Measurements from ENCODE around the gene KDM3A. TPM values are rescaled to one million over a fixed set of nuclear protein-coding genes. Genes with fewer than 3 reads are reported as not detected.

KDM3A gene
- total RNA-seq, 1 experiment from 2014 or later, result 34.2 TPM

DNA sequence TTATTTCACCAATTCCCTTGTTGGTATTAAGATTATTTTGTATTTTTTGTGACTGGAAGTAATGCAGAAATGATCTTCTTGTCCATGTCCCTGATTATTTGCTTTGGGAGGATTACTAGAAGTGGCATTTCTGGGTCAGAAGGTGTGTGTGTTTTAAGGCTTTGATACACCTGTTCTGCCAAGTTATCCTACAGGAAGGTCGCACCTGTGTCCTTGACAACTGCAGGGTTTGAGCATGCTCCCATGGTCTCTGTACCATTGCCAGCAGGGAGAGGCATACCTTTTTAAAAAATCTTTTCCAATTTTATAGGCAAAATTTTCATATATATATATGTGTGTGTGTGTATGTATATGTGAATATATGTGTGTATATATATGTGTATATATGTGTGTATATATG lies 29.7 kb downstream of the KDM3A start:
- H3K36me3 Mint-ChIP-seq, result peaks cover 71% of the 10 kb centered on the region
- ChIA-PET CTCF (no interaction called here), POLR2A (no interaction called here)
- no peaks in the 10 kb centered on the region for H3K9me3 Mint-ChIP-seq
- ATAC-seq (no peak), DNase-seq (ENCODE audit: low spot score) (no peak)
- H3K27ac Mint-ChIP-seq, result no peak overlapping the region
- TF ChIP-seq EMX1 (CRISPR knock-in tag; IDR thresholded peaks at IDR 0.05) (no peak), IRF2 (CRISPR knock-in tag; IDR thresholded peaks at IDR 0.05; ENCODE audit: borderline replicate concordance, low read depth) (no peak), OVOL2 (CRISPR knock-in tag; IDR thresholded peaks at IDR 0.05; ENCODE audit: borderline replicate concordance) (no peak), MXD4 (CRISPR knock-in tag; IDR thresholded peaks at IDR 0.05; ENCODE audit: borderline replicate concordance) (no peak), ZNF263 (CRISPR knock-in tag; IDR thresholded peaks at IDR 0.05; ENCODE audit: low read depth) (no peak), RORB (CRISPR knock-in tag; IDR thresholded peaks at IDR 0.05) (no peak), NR3C1 (CRISPR knock-in tag; conservative IDR thresholded peaks at IDR 0.05; ENCODE audit: low read depth) (no peak), MYBL2 (CRISPR knock-in tag; IDR thresholded peaks at IDR 0.05) (no peak), JAZF1 (CRISPR knock-in tag; IDR thresholded peaks at IDR 0.05) (no peak), HMGA2 (CRISPR knock-in tag; IDR thresholded peaks at IDR 0.05) (no peak)
- TF ChIP-seq, protein P1, sequence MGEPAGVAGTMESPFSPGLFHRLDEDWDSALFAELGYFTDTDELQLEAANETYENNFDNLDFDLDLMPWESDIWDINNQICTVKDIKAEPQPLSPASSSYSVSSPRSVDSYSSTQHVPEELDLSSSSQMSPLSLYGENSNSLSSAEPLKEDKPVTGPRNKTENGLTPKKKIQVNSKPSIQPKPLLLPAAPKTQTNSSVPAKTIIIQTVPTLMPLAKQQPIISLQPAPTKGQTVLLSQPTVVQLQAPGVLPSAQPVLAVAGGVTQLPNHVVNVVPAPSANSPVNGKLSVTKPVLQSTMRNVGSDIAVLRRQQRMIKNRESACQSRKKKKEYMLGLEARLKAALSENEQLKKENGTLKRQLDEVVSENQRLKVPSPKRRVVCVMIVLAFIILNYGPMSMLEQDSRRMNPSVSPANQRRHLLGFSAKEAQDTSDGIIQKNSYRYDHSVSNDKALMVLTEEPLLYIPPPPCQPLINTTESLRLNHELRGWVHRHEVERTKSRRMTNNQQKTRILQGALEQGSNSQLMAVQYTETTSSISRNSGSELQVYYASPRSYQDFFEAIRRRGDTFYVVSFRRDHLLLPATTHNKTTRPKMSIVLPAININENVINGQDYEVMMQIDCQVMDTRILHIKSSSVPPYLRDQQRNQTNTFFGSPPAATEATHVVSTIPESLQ (CRISPR knock-in tag; IDR thresholded peaks at IDR 0.05), result no peak
- TF ChIP-seq, protein P2, sequence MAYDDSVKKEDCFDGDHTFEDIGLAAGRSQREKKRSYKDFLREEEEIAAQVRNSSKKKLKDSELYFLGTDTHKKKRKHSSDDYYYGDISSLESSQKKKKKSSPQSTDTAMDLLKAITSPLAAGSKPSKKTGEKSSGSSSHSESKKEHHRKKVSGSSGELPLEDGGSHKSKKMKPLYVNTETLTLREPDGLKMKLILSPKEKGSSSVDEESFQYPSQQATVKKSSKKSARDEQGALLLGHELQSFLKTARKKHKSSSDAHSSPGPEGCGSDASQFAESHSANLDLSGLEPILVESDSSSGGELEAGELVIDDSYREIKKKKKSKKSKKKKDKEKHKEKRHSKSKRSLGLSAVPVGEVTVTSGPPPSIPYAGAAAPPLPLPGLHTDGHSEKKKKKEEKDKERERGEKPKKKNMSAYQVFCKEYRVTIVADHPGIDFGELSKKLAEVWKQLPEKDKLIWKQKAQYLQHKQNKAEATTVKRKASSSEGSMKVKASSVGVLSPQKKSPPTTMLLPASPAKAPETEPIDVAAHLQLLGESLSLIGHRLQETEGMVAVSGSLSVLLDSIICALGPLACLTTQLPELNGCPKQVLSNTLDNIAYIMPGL (CRISPR knock-in tag; IDR thresholded peaks at IDR 0.05), result no peak
- TF ChIP-seq, protein P3, sequence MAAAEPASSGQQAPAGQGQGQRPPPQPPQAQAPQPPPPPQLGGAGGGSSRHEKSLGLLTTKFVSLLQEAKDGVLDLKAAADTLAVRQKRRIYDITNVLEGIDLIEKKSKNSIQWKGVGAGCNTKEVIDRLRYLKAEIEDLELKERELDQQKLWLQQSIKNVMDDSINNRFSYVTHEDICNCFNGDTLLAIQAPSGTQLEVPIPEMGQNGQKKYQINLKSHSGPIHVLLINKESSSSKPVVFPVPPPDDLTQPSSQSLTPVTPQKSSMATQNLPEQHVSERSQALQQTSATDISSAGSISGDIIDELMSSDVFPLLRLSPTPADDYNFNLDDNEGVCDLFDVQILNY (CRISPR knock-in tag; IDR thresholded peaks at IDR 0.05), result no peak
- TF ChIP-seq, protein P4, sequence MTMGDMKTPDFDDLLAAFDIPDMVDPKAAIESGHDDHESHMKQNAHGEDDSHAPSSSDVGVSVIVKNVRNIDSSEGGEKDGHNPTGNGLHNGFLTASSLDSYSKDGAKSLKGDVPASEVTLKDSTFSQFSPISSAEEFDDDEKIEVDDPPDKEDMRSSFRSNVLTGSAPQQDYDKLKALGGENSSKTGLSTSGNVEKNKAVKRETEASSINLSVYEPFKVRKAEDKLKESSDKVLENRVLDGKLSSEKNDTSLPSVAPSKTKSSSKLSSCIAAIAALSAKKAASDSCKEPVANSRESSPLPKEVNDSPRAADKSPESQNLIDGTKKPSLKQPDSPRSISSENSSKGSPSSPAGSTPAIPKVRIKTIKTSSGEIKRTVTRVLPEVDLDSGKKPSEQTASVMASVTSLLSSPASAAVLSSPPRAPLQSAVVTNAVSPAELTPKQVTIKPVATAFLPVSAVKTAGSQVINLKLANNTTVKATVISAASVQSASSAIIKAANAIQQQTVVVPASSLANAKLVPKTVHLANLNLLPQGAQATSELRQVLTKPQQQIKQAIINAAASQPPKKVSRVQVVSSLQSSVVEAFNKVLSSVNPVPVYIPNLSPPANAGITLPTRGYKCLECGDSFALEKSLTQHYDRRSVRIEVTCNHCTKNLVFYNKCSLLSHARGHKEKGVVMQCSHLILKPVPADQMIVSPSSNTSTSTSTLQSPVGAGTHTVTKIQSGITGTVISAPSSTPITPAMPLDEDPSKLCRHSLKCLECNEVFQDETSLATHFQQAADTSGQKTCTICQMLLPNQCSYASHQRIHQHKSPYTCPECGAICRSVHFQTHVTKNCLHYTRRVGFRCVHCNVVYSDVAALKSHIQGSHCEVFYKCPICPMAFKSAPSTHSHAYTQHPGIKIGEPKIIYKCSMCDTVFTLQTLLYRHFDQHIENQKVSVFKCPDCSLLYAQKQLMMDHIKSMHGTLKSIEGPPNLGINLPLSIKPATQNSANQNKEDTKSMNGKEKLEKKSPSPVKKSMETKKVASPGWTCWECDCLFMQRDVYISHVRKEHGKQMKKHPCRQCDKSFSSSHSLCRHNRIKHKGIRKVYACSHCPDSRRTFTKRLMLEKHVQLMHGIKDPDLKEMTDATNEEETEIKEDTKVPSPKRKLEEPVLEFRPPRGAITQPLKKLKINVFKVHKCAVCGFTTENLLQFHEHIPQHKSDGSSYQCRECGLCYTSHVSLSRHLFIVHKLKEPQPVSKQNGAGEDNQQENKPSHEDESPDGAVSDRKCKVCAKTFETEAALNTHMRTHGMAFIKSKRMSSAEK (CRISPR knock-in tag; IDR thresholded peaks at IDR 0.05; ENCODE audit: borderline replicate concordance), result no peak
- TF ChIP-seq, protein P5, sequence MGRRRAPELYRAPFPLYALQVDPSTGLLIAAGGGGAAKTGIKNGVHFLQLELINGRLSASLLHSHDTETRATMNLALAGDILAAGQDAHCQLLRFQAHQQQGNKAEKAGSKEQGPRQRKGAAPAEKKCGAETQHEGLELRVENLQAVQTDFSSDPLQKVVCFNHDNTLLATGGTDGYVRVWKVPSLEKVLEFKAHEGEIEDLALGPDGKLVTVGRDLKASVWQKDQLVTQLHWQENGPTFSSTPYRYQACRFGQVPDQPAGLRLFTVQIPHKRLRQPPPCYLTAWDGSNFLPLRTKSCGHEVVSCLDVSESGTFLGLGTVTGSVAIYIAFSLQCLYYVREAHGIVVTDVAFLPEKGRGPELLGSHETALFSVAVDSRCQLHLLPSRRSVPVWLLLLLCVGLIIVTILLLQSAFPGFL (CRISPR knock-in tag; IDR thresholded peaks at IDR 0.05; ENCODE audit: borderline replicate concordance), result no peak
- no peak overlapping the region for H3K4me3 Mint-ChIP-seq
- no peaks in the 10 kb centered on the region for H3K4me1 Mint-ChIP-seq
- no peaks in the 10 kb centered on the region for H3K27me3 Mint-ChIP-seq (ENCODE audit: low read depth)

DNA sequence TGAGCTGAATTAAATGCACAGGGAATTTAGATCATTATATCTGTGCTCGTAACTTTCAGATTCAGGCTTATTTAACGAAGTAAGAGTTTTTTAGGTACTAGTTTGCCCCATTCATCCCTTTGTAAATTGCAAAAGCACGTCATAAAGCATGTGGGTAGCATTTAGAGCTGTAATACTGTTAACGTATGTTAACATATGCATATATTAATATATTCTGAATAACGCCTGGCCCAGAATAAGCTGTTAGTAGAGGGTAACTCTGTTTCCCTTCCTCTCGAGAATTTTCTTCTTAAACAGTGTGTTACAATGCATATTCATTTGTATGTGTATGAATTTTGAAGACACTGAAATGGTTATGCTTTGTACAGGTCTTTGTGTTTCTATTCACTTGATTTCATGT lies 30.5 kb downstream of the KDM3A start:
- DNase-seq (ENCODE audit: low spot score), result no peak
- Mint-ChIP-seq H3K9me3 (no peaks in the 10 kb centered on the region), H3K4me3 (no peak overlapping the region), H3K4me1 (no peaks in the 10 kb centered on the region), H3K36me3 (peaks cover 69% of the 10 kb centered on the region), H3K27ac (no peak overlapping the region), H3K27me3 (ENCODE audit: low read depth) (no peaks in the 10 kb centered on the region)
- no peak for ATAC-seq
- CTCF ChIA-PET, result no interaction called here
- POLR2A ChIA-PET, result no interaction called here
- TF ChIP-seq, protein P6, sequence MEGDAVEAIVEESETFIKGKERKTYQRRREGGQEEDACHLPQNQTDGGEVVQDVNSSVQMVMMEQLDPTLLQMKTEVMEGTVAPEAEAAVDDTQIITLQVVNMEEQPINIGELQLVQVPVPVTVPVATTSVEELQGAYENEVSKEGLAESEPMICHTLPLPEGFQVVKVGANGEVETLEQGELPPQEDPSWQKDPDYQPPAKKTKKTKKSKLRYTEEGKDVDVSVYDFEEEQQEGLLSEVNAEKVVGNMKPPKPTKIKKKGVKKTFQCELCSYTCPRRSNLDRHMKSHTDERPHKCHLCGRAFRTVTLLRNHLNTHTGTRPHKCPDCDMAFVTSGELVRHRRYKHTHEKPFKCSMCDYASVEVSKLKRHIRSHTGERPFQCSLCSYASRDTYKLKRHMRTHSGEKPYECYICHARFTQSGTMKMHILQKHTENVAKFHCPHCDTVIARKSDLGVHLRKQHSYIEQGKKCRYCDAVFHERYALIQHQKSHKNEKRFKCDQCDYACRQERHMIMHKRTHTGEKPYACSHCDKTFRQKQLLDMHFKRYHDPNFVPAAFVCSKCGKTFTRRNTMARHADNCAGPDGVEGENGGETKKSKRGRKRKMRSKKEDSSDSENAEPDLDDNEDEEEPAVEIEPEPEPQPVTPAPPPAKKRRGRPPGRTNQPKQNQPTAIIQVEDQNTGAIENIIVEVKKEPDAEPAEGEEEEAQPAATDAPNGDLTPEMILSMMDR (IDR thresholded peaks at IDR 0.05), result no peak
- TF ChIP-seq, protein P7, sequence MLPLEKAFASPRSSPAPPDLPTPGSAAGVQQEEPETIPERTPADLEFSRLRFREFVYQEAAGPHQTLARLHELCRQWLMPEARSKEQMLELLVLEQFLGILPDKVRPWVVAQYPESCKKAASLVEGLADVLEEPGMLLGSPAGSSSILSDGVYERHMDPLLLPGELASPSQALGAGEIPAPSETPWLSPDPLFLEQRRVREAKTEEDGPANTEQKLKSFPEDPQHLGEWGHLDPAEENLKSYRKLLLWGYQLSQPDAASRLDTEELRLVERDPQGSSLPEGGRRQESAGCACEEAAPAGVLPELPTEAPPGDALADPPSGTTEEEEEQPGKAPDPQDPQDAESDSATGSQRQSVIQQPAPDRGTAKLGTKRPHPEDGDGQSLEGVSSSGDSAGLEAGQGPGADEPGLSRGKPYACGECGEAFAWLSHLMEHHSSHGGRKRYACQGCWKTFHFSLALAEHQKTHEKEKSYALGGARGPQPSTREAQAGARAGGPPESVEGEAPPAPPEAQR (CRISPR knock-in tag; IDR thresholded peaks at IDR 0.05), result no peak
- TF ChIP-seq, protein P3 (CRISPR knock-in tag; IDR thresholded peaks at IDR 0.05), result no peak
- no peak for TF ChIP-seq NFYB (CRISPR knock-in tag; conservative IDR thresholded peaks at IDR 0.05; ENCODE audit: low read depth)
- no peak for TF ChIP-seq TEAD1 (CRISPR knock-in tag; IDR thresholded peaks at IDR 0.05)
- TF ChIP-seq NR3C1 (CRISPR knock-in tag; conservative IDR thresholded peaks at IDR 0.05; ENCODE audit: low read depth), result no peak
- no peak for TF ChIP-seq JUN (CRISPR knock-in tag; IDR thresholded peaks at IDR 0.05)
- no peak for TF ChIP-seq ETV6 (CRISPR knock-in tag; IDR thresholded peaks at IDR 0.05)
- TF ChIP-seq RELA (CRISPR knock-in tag; IDR thresholded peaks at IDR 0.05; ENCODE audit: borderline replicate concordance), result no peak
- no peak for TF ChIP-seq JAZF1 (CRISPR knock-in tag; IDR thresholded peaks at IDR 0.05)

Measured in WTC11 (cell line).